GM18505 (cell line): ENCODE data around the gene CEP89.
"Not testable (repeated sequence)": the region's sequence is repeated elsewhere in the genome, so short reads cannot be mapped to it uniquely, and the experiment has no call there.

Experiments
- ATAC-seq: cut with Tn5 transposase; IDR thresholded peaks from one replicate; pipeline ENCODE4 v1.9.1; 2021; ENCODE audit not compliant: unreplicated experiment
- POLR2A ChIP-seq: IDR thresholded peaks from 4 replicates; pipeline ENCODE4 v1.6.1; 2011; ENCODE audit warnings: borderline replicate concordance; ENCODE audit not compliant: insufficient read depth, insufficient read length; ENCODE audit errors: extremely low read depth

CEP89 gene

GRCh38 chr19:32890841-32891240 lies 80.9 kb downstream of the CEP89 start:
- ATAC-seq = no peak
- TF ChIP-seq POLR2A = no peak

GRCh38 chr19:32890326-32890725 lies 81.4 kb downstream of the CEP89 start:
- no peak for ATAC-seq
- no peak for TF ChIP-seq POLR2A

GRCh38 chr19:32889137-32889934 lies 82.4 kb downstream of the CEP89 start:
- TF ChIP-seq POLR2A = no peak
- no peak for ATAC-seq

GRCh38 chr19:32887572-32888215 lies 84.1 kb downstream of the CEP89 start:
- no peak for ATAC-seq
- TF ChIP-seq POLR2A = no peak

GRCh38 chr19:32886241-32886640 lies 85.5 kb downstream of the CEP89 start:
- no peak for TF ChIP-seq POLR2A
- ATAC-seq = no peak

GRCh38 chr19:32885255-32885654 lies 86.5 kb downstream of the CEP89 start:
- ATAC-seq = not testable (repeated sequence)

DNA sequence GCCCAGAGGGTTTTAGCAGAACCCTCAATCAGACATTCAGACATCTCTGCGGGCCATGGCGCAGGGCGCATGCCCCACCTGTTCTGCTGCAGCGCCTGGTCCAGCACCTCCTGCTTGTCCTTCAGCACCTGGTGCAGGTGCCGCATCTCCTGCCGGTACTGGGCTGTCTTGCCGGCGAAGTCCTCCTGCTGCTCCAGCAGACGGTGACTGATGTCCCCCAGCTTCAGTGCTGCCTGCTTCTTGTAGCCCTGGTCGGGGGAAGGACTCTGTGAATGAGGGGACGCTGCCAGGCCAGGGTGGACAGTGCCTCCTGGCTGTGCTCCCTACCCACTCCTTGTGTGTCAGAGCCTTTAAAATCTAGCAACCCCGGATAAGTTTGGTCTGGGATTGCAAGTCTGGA lies 90.0 kb downstream of the CEP89 start:
- ATAC-seq = no peak
- no peak for TF ChIP-seq POLR2A

GRCh38 chr19:32880622-32881021 lies 91.1 kb downstream of the CEP89 start:
- no peak for TF ChIP-seq POLR2A
- no peak for ATAC-seq

DNA sequence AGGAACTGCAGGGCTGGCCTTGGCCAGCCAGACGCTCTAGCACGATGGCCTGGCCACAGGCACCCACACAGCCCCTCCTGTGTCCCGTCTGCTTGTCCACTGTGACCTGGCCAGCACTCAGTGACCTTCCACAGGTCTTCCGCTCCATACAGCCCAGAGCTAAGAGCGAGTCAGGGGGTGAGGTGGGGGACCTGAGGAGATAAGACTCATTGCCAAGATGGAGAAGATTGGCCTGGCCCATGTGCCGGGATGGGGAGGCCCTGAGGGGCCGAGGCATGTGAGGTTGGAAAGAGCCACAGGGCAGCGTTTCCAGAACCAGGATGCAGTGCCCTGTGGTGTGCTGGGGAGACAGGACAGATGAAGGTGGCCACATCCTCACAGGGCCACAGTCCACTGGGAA lies 92.0 kb downstream of the CEP89 start:
- no peak for ATAC-seq
- no peak for TF ChIP-seq POLR2A

DNA sequence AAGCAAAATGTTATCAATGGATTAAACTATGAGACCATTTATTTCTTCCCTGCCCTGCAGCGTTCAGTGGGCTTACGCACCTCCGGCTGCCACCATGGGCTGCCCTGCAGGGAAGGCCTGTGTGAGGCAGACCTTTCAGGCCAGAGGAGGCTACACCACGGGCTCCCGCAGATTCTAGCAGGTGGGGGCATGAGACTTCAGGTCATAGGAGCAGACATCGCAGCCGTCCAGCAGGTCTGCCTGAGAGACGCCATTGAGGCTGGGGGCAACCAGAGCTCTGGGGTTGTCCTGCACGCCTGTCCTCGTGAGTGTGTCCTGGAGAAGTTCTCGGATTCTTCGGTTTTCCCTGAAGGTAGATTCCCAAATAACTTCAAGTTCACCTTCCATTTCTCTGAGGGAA lies 92.8 kb downstream of the CEP89 start:
- no peak for TF ChIP-seq POLR2A
- no peak for ATAC-seq

GRCh38 chr19:32877977-32878745 lies 93.6 kb downstream of the CEP89 start:
- no peak for TF ChIP-seq POLR2A
- ATAC-seq = no peak

DNA sequence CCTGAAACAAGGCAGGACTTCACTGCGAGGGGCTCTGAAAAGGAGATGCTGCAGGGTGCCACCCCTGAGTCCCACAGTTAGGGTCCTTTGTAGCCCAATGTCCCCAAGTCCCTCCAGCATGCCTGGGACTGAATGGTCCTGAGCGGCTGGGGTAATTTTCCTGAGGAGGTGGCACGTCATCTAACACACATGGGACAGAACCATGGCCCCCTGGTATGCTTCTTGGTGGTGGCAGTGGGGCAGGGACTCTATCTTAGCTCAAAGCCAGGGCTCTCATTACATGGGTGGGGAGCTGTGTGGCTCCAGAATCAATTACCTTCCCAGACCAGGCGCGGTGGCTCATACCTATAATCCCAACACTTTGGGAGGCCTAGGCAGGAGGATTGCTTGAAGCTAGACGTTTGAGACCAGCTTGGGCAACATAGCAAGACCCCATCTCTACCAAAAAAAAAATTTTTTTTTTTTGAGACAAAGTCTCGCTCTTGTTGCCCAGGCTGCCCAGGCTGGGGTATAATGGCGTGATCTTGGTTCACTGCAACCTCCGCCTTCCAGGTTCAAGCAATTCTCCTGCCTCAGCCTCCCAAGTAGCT lies 94.3 kb downstream of the CEP89 start:
- no peak for TF ChIP-seq POLR2A
- ATAC-seq = no peak

DNA sequence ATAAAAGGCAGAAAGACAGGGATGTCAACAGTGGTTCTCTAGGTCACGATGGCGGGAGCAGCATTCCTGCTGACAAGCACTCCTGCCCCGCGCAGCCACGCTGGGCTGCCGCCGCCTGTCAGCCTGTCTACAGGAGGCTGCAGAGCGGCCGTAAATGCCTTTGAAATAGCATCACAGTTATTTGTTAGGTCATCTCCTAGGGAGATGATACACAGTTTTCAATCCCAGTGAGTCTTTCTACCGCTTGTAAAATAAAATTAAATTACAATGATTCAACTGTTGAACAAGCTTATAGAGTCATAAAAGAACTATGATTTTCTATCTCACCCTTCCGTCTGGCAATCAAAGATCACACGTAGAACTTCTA lies 94.9 kb downstream of the CEP89 start:
- ATAC-seq = no peak
- no peak for TF ChIP-seq POLR2A
